Endothelial cell of umbilical vein (primary cell): ENCODE results near the gene CRABP1. TPM values are rescaled to one million over a fixed set of nuclear protein-coding genes. Genes with fewer than 3 reads are reported as not detected.
A peak's percentile ranks its signal among the peaks of the same experiment; 100 is the strongest.

Experiments used
- BruUV-seq: library from RNA; stranded (reverse); fragments of 400-500 nt; replicated peaks from 2 replicates; lab custom pipeline; 2021; lab: Mats Ljungman, UMichigan
- CTCF ChIA-PET: fragments of 300-600, 350-600 bp; sonication (Branson Sonifier 250); formaldehyde crosslinking; loops from one replicate; lab custom pipeline; 2021; ENCODE audit warnings: antibody characterized with exemption, inconsistent platforms; lab: Charles Lee
- POLR2A ChIA-PET: fragments of 300-600, 350-600 bp; sonication (Branson Sonifier 250); formaldehyde crosslinking; loops from one replicate; lab custom pipeline; 2021; ENCODE audit warnings: antibody characterized with exemption, inconsistent platforms; lab: Charles Lee
- DNase-seq: peaks from one replicate; pipeline ENCODE4 v3.0.0-alpha.2; 2011; ENCODE audit warnings: low read depth, low spot score
- FAIRE-seq: peaks from 2 replicates; lab custom pipeline; 2011; peaks lifted over from hg19 to GRCh38; lab: Jason Lieb, UNC
- H2AFZ ChIP-seq: 2 replicates; pipeline ENCODE4 v1.6.0; 2012; ENCODE audit warnings: low read depth, low read length, control low read depth, inconsistent platforms
- H3K27ac ChIP-seq: 2 replicates; pipeline ENCODE4 v1.5.1; 2011; ENCODE audit warnings: low read depth, mild to moderate bottlenecking, control low read depth, low read length, moderate library complexity; ENCODE audit not compliant: insufficient read depth
- H3K27me3 ChIP-seq, 2 experiments: 2 replicates each; pipeline versions ENCODE4 v1.6.0 to v1.6.1; 2011; ENCODE audit warnings: low read length in 2 of 2, mixed read lengths in 1 of 2; ENCODE audit not compliant: control insufficient read depth in 2 of 2, insufficient read depth in 2 of 2
- H3K36me3 ChIP-seq, 2 experiments: 2 replicates in 1 of 2; 3 replicates in 1 of 2; pipeline ENCODE4 v1.5.1; 2011; ENCODE audit warnings: low read length in 2 of 2, mild to moderate bottlenecking in 1 of 2, moderate library complexity in 1 of 2; ENCODE audit not compliant: control insufficient read depth in 2 of 2, insufficient read depth in 2 of 2; ENCODE audit errors: extremely low read depth in 1 of 2
- H3K4me1 ChIP-seq: 3 replicates; pipeline ENCODE4 v1.5.1; 2011; ENCODE audit warnings: mild to moderate bottlenecking, low read length; ENCODE audit not compliant: control insufficient read depth, insufficient read depth; ENCODE audit errors: extremely low read depth
- H3K4me2 ChIP-seq: 2 replicates; pipeline ENCODE4 v1.6.1; 2011; ENCODE audit warnings: low read length, control low read depth, mixed read lengths; ENCODE audit not compliant: insufficient read depth
- H3K4me3 ChIP-seq, 3 experiments: fragments of 200-600 bp in 1 of 3; sonication (generic), shearing (Covaris generic) in 1 of 3; replicated peaks in 1 of 3; 2 replicates each; pipeline ENCODE4 v1.5.1; 2011 to 2016; ENCODE audit warnings: control low read depth in 3 of 3, low read length in 3 of 3, mild to moderate bottlenecking in 2 of 3, inconsistent platforms in 1 of 3, low read depth in 1 of 3, moderate library complexity in 1 of 3; ENCODE audit not compliant: insufficient read depth in 1 of 3
- H3K79me2 ChIP-seq: 2 replicates; pipeline ENCODE4 v1.6.0; 2012; ENCODE audit warnings: low read length, inconsistent platforms; ENCODE audit not compliant: control insufficient read depth, insufficient read depth
- H3K9ac ChIP-seq: replicated peaks from 2 replicates; pipeline ENCODE3; 2011; ENCODE audit warnings: low read length, control low read depth; ENCODE audit not compliant: insufficient read depth; ENCODE audit errors: extremely low read depth
- H3K9me1 ChIP-seq: replicated peaks from 3 replicates; pipeline ENCODE4 v1.6.0; 2011; ENCODE audit warnings: mild to moderate bottlenecking, low read length; ENCODE audit not compliant: control insufficient read depth, insufficient read depth; ENCODE audit errors: extremely low read depth
- H3K9me3 ChIP-seq: replicated peaks from 2 replicates; pipeline ENCODE4 v1.5.1; 2012; ENCODE audit warnings: low read length, inconsistent platforms; ENCODE audit not compliant: control insufficient read depth, insufficient read depth
- H4K20me1 ChIP-seq: replicated peaks from 2 replicates; pipeline ENCODE3; 2011; ENCODE audit warnings: mild to moderate bottlenecking, low read length; ENCODE audit not compliant: control insufficient read depth, insufficient read depth; ENCODE audit errors: extremely low read depth
- EZH2 ChIP-seq: IDR thresholded peaks from 2 replicates; pipeline ENCODE4 v1.6.1; 2012; ENCODE audit warnings: borderline replicate concordance, low read depth, mild to moderate bottlenecking, moderate library complexity, low read length, inconsistent platforms; ENCODE audit not compliant: severe bottlenecking
- FOS ChIP-seq: IDR thresholded peaks from 2 replicates; pipeline ENCODE4 v1.6.1; 2011; ENCODE audit warnings: mild to moderate bottlenecking, low read length, moderate library complexity, borderline replicate concordance; ENCODE audit not compliant: insufficient read depth
- GATA2 ChIP-seq: IDR thresholded peaks from 2 replicates; pipeline ENCODE4 v1.7.0; 2011; ENCODE audit warnings: low read depth, mild to moderate bottlenecking, moderate library complexity, mixed read lengths, low read length; ENCODE audit not compliant: insufficient read length, insufficient read depth
- JUN ChIP-seq: IDR thresholded peaks from 2 replicates; pipeline ENCODE4 v1.6.1; 2011; ENCODE audit warnings: borderline replicate concordance, low read depth; ENCODE audit not compliant: insufficient read length, insufficient read depth
- MYC ChIP-seq: IDR thresholded peaks from one replicate; pipeline ENCODE4 v1.6.1; 2011; ENCODE audit warnings: mild to moderate bottlenecking, low read depth, low read length
- POLR2A ChIP-seq: IDR thresholded peaks from 2 replicates; pipeline ENCODE4 v1.6.1; 2012; ENCODE audit warnings: low read depth, mild to moderate bottlenecking, control low read depth, low read length
- POLR2AphosphoS5 ChIP-seq: IDR thresholded peaks from 2 replicates; pipeline ENCODE4 v1.6.1; 2012; ENCODE audit warnings: low read depth, mild to moderate bottlenecking, control low read depth, low read length, moderate library complexity; ENCODE audit not compliant: insufficient read depth
- dilution Hi-C: fragments of 300-500 bp; cut with MboI; formaldehyde crosslinking; loops from one replicate; pipeline ENCODE4 v1.15.0; 2019; ENCODE audit warnings: low sequenced_read_pairs; ENCODE audit not compliant: extremely low pct_ligation_motif_present
- intact Hi-C: fragments of 100-400 bp; cut with micrococcal nuclease; formaldehyde crosslinking; loops from one replicate; pipeline ENCODE4 v1.10.0; 2022
- polyA plus RNA-seq, 4 experiments: library from polyadenylated mRNA; depleted of rRNA in 3 of 4; stranded (reverse) in 3 of 4; unstranded in 1 of 4; fragments of >200 nt; gene quantifications; 2 replicates each; pipeline versions ENCODE4 v1.2.1 to v1.2.3, GENCODE V29; 2011 to 2012; ENCODE audit warnings: missing spikeins in 1 of 4
- total RNA-seq: library from RNA; stranded (reverse); gene quantifications from 2 replicates; pipeline ENCODE4 v1.2.3, GENCODE V29; 2021
- TF ChIP-seq, protein P1 (sequence below): IDR thresholded peaks from 2 replicates; pipeline ENCODE4 v1.6.1; 2011; ENCODE audit not compliant: insufficient read depth, insufficient read length
- TF ChIP-seq, protein P2 (sequence below), 2 donors: IDR thresholded peaks; 1 replicate in 1 of 2; 2 replicates in 1 of 2; pipeline ENCODE4 v1.5.1; 2011; ENCODE audit warnings: low read length in 2 of 2, mild to moderate bottlenecking in 2 of 2, moderate library complexity in 2 of 2, control low read depth in 1 of 2, inconsistent platforms in 1 of 2, low read depth in 1 of 2; ENCODE audit not compliant: insufficient read depth in 1 of 2; ENCODE audit errors: extremely low read depth in 1 of 2

Gene CRABP1
- total and polyA plus RNA-seq, 2 donors (not counting 3 experiments of a cell fraction or from before 2014, with no cell fraction given) = 0.11 TPM; not detected in 1

- dilution Hi-C loops (no loop called here), intact Hi-C loops (loop anchor here (1.0 to 2.0 kb wide), 3 partner anchors 23 to 207 kb away; partner anchors contain the start of genes HYKK and IDH3A)
- Histone ChIP-seq H3K9me3 (no peaks in the 10 kb centered on the region), H3K79me2 (peaks cover 19% of the 10 kb centered on the region), H3K27me3 (peaks cover 2 to 5% of the 10 kb centered on the region in 2 experiments), H3K4me2 (peak within 1 kb of the TSS; percentile 83), H3K27ac (peak within 1 kb of the TSS; percentile 43), H2AFZ (peak within 1 kb of the TSS; percentile 80), H3K9me1 (no peaks in the 10 kb centered on the region), H4K20me1 (no peaks in the 10 kb centered on the region), H3K4me3 (peak within 1 kb of the TSS; percentile 68 to 100 (median 81)), H3K4me1 (peaks cover 4% of the 10 kb centered on the region), H3K36me3 (peaks cover 0 to 2% of the 10 kb centered on the region in 2 experiments), H3K9ac (peak within 1 kb of the TSS; percentile 86)
- ChIA-PET CTCF (interaction anchor here (0.6 to 1.6 kb wide), 18 partner anchors 9 to 191 kb away, joined by 3 to 13 read pairs (median 4); partner anchors contain the start of gene DNAJA4), POLR2A (interaction anchor here (0.6 to 1.6 kb wide), 8 partner anchors 13 to 747 kb away, joined by 3 to 7 read pairs (median 3); partner anchors contain the start of genes IDH3A and IREB2)
- TSS peak; percentile 65 for BruUV-seq
- TF ChIP-seq, protein P1, sequence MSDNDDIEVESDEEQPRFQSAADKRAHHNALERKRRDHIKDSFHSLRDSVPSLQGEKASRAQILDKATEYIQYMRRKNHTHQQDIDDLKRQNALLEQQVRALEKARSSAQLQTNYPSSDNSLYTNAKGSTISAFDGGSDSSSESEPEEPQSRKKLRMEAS = peak; percentile 31
- no peak for TF ChIP-seq JUN
- TF ChIP-seq MYC = no peak
- peak; percentile 94 for TF ChIP-seq POLR2A
- TF ChIP-seq FOS = no peak
- no peak for TF ChIP-seq EZH2
- peak; percentile 87 for TF ChIP-seq POLR2AphosphoS5
- no peak for TF ChIP-seq GATA2
- TF ChIP-seq, protein P2, sequence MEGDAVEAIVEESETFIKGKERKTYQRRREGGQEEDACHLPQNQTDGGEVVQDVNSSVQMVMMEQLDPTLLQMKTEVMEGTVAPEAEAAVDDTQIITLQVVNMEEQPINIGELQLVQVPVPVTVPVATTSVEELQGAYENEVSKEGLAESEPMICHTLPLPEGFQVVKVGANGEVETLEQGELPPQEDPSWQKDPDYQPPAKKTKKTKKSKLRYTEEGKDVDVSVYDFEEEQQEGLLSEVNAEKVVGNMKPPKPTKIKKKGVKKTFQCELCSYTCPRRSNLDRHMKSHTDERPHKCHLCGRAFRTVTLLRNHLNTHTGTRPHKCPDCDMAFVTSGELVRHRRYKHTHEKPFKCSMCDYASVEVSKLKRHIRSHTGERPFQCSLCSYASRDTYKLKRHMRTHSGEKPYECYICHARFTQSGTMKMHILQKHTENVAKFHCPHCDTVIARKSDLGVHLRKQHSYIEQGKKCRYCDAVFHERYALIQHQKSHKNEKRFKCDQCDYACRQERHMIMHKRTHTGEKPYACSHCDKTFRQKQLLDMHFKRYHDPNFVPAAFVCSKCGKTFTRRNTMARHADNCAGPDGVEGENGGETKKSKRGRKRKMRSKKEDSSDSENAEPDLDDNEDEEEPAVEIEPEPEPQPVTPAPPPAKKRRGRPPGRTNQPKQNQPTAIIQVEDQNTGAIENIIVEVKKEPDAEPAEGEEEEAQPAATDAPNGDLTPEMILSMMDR (IDR thresholded peaks at IDR 0.05; ENCODE audit: extremely low read depth in 1 of 2, insufficient read depth in 1 of 2, low read depth in 1 of 2, low read length in 2 of 2) = no peak
- FAIRE-seq (peak; percentile 81), DNase-seq (peak; percentile 95)
Observed at GRCh38 chr15:78299101-78299930, 40.8 kb upstream of the CRABP1 start, which contains the start of gene SKIC8. Gene SKIC8 (minus strand): TSS chr15:78299609. CDS start chr15:78295686, 3,923 bp downstream.
